GM19043 (cell line): ENCODE data around the gene PRAC1.

Source experiments
- ATAC-seq: cut with Tn5 transposase; IDR thresholded peaks from one replicate; pipeline ENCODE4 v1.9.1; 2021; ENCODE audit warnings: low read depth; ENCODE audit not compliant: unreplicated experiment

Gene PRAC1

DNA sequence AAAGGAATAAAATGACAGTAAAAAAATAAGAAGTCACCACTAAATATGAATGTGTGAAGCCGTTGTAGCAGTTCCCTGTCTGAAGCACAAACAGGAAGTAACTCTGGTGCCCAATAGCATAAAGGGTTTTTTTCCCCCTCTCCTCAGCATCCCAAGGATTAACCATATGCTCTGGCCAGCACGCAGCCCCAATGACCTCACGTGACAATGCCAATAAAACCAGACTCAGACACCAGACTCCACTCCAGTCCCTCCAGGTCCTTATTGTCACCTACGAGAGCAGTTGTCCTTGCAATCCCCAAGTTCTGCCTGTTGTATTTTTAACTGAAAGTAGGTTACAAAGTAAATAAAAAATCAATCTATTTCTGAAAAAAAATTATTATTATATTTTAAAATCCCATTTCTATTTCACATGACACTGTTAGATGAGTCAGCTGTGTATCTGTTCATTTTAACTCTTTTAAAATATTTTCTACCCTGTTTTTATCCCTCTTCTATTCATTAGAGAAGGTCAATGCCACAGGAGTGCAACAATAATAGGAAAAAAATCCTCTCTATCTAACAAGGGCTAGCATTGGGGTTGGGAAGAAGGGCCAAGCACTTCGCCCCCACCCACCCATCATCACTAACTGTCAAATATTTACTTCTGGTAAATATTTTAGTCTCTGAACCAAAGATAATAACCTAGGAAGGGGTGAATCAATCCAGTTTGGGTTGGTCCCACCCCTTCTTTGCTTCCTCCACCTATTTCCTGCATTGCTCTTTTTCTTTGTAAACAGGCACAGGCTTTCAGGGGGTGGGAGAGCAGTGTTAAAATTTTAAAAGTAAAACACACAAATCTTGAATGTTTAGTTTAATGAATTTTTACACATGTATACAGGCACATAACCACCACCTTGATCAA lies 6.6 kb downstream of the PRAC1 start:
- no peak for ATAC-seq

DNA sequence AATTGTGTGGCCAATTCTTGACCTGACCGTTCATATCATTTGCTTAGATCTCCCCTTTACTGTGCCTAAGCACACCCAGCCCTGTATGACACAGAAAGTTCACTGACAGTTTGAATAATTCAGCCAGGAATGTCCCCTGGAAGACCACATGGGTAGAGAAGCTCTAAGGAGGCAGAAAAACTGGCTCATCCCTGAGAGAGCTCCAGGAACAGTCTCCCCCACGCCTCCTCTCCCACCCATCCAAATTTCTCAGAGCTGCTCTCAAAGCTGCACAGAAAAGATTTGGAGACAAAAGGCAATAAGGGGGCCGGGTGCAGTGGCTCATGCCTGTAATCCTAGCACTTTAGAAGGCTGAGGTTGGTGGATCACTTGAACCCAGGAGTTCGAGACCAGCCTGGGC lies 11.2 kb downstream of the PRAC1 start:
- no peak for ATAC-seq

DNA sequence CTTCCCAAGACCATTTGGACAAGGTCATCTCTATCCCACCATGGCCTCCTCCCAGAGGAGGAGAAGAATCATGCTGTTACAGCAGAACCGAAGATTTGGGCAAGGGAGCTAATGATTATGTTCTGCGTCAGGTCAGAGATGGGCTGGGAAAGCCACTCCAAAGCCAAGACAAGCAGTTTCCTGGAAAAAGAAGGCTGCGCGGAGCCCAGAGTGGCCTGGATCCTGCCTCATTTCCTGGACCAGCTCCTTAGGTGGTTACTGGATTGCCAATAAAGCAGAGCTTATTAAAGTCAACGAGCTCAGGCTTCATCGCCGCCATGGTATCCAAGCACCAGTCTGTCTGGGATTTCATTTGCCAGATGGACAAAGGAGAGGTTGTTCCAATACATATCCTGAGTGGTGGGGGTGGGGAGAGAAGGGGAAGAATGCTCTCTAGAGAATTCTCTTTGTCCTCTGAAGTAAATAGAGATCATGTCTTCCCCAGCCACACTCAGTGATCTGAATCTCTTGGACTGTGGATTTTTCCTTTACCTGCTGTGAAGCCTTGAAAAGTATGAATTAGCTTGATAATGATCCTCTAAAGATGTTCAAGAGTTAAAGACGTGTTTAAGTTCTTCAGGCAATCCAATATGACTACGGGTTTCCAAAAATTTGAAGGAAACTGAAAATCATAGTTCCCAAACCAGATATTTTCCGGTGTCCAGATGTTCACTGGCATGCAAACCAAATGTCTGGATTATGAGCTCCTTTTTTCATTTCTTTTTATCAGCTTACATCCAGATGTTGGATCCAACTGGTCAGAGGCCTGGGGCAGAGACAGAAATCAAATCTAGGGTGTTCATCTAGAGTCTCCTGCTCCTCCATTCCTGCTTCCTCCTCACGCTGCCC lies 17.7 kb downstream of the PRAC1 start:
- no peak for ATAC-seq

DNA sequence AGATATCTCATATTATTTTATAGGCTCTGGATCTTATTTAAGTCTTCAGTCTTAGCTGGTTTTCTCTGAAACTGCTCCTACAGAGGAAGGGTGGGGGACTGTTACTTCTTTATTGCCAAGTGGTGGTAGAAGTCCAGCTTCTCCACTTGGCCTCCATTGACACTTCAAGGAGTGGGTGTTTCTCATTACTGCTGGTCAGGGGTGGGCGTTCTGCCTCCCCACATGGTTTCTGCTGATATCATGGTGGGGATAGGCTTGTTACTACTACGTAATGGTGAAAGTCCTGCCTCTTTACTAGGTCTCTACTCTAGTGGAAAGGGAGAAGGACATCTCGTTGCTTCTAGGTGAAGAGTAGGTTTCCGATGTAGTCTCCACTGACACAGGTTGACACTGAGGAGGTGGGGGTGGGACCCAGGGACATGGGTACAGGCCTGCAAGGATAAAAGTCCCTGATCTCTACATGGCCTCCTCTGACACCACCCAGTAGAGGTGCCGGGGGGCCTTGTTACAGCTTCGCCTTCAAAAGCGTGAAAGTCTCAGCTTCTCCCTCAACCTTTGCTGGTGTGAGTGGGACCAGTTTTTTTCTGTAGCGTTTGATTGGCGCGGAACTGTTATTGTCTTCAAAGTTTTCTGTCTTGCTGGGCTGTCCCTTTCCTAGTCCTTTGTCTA lies 20.3 kb downstream of the PRAC1 start:
- no peak for ATAC-seq

DNA sequence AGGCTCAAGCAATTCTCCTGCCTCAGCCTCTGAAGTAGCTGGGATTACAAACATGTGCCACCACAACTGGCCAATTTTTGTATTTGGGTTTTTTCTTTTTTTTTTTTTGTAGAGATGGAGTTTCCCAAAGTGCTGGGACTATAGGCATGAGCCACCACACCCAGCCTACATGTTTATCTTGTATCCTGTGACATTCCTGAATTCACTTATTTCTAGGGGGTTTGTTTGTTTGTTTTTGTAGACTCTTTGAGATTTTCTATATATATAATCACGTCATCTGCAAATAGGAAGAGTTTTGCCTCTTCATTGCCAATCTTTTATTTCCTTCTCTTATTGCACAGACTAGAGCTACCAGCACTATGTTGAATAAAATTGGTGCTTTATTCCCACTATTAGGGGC lies 29.1 kb downstream of the PRAC1 start:
- ATAC-seq: no peak

DNA sequence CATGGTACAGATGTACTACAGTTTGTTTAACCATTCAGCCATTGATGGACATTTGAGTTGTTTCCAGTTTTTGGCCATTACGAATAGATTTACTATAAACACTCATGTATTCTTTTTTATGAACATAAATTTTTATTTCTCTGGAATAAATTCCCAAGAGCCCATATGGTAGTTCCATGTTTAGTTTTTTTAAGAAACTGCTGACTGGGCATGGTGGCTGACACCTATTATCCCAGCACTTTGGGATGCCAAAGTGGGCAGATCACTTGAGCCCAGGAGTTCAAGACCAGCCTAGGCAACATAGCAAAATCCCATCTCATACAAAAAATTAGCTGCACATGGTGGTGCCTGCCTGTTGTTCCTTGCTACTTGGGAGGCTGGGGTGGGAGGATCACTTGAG lies 30.3 kb downstream of the PRAC1 start:
- ATAC-seq: no peak

DNA sequence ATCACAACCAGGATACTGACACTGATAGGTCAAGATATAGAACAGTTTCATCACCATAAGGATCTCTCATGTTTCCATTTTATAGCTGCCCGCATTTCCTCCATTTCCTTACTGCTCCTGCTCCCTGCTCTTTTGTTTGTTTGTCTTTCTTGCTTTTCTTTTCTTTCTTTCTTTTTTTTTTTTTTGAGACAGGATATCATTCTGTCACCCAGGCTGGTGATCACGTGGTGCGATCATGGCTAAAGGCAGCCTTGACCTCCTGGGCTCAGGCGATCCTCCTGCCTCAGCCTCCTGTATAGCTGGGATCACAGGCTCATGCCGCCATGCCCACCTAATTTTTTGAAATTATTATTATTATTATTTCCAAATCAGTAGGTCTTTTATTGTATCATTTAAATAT lies 31.7 kb downstream of the PRAC1 start:
- no peak for ATAC-seq

DNA sequence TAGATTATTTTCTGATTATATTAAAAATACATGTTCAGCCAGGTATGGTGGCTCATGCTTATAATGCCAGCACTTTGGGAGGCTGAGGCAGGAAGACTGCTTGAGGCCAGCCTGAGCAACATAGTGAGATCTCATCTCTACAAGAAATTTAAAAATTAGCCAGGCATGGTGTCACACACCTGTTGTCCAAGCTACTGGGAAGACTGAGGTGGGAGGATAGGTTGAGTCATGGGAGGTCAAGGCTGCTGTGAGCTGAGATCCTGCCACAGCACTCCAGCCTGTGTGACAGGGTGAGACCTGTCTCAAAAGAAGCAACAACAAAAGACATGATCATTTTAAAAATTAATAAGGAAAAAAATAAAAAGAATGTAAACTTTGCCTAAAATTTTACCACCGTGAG lies 40.7 kb downstream of the PRAC1 start:
- no peak for ATAC-seq

DNA sequence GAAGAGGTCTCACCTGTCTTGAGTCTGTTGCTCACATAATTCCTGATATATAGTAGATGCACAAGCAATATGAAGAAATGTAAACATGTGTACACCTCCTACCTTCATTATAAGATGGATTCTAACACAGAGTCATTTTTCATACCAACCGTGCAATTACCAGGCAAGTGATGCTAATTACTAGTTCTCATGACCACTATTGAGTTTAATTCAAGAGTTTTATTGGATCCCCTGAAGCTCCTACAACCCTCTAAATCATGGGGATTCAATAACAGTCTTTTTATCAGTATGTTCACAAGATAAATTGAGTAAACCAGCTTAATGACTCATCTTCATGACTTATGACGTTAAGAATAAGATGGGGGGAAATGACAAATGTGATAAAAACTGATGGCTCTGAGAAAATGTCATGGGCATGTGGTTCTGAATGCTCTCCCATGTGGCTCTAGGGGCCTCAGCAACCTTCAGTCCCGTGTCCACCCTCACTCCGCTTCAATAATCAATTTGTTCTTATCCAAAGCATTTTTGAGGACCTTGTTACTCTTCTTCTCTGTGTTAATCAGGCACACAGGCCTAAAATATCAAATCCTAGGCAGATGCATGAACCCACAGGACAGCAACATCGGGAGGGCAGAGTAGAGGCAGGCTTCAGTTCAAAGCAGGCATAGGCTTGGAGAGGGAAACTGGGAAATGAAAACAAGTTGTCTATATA lies 42.8 kb downstream of the PRAC1 start:
- ATAC-seq: no peak

DNA sequence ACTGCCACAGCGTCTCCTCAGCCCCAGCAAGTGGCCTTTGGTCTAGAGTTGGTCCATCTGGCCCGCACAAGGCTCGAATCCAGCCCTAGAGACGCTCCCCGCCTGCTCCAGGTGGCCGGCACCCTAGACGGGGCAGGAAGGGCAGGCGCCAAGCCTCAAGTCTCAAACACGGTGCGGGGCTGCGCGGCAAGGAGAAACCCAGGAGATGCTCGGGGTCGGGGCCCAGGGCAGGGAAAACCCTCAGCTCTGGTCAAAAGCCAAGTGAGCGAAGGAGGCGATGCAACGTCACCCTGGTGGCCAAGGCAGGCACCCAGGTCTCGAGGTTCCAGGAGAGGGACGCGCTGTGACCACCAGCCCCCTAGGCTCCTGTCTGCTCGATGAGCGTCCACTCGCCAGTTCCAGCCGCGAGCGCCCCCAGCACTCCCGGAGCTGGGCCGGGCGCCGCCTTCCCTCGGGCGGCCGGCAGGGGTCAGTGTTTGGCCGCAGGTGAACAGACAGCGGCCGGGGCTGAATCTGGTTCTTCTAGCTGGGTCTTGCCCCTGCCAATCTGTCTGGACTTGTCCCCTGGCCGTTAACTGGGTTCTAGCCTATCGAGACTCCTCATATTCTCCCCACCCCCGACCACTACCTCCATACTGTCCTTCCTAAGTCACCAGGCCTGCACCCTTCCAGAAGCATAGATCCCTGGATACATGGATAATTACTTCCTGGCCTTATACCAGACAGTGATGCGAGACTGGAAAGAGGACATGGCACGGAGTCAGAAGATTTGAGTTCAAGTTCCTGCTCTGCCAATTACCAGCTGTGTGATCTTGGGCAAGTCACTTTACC lies 44.0 kb downstream of the PRAC1 start:
- ATAC-seq: no peak

DNA sequence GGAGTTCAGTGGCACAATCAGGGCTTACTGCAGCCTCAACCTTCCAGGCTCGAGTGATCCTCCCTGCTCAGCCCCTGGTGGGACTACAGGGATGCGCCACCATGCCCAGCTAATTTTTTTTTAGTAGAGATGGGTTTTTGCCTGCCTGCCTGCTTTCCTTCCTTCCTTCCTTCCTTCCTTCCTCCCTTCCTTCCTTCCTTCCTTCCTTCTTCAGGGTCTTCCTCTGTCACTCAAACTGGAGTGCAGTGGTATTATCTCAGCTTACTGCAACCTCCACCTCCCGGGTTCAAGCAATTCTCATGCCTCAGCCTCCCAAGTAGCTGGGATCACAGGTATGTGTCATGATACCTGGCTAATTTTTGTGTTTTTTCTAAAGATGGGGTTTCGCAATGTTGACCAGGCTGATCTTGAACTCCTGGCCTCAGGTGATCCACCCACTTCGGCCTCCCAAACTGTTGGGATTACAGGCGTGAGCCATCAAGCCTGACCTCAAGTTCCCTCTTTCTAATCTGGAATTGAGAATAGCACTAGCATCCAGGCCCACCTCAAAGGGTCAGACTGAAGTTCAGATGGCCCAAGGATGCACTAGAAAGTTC lies 45.3 kb downstream of the PRAC1 start:
- no peak for ATAC-seq

DNA sequence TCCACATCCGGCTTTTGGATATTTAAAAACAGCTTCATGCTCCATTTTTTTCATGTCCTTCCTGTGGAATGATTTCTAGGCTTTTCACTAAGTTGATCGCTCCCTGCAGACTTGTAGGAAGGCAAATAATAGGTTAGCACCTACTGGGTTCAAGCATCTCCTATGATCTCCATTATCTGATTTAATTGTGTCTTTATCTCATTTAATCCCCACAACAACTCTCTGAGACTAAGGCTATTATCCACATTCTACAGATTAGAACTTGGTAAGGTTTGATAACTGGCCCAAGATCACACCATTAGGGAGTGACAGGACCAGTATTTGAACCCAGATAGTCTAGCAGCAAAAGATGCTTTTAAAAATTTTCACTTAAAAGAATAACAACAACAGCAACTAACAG lies 50.0 kb downstream of the PRAC1 start:
- no peak for ATAC-seq
